K562 (cell line): ENCODE data around the gene TMEM72. TPM values are rescaled to one million over a fixed set of nuclear protein-coding genes. Genes with fewer than 3 reads are reported as not detected.

Experiments
- CBFA2T3 ChIP-seq: fragments of 450-650 bp; IDR thresholded peaks from 2 replicates; pipeline ENCODE4 v1.6.1; 2017
- CC2D1A ChIP-seq: fragments of 450-650 bp; IDR thresholded peaks from 2 replicates; pipeline ENCODE4 v1.6.1; 2017; ENCODE audit warnings: mild to moderate bottlenecking
- CTBP1 ChIP-seq: fragments of 450-650 bp; IDR thresholded peaks from 2 replicates; pipeline ENCODE4 v1.6.1; 2016; ENCODE audit warnings: borderline replicate concordance
- DACH1 ChIP-seq: fragments of 450-650 bp; IDR thresholded peaks from 2 replicates; pipeline ENCODE4 v1.6.1; 2018; ENCODE audit not compliant: partially characterized antibody
- EP300 ChIP-seq: IDR thresholded peaks from 2 replicates; pipeline ENCODE4 v1.6.1; 2012; ENCODE audit warnings: low read length, improper control_type of control experiment
- FOXP1 ChIP-seq: sonication (generic); formaldehyde crosslinking; IDR thresholded peaks from 2 replicates; pipeline ENCODE4 v1.8.0; 2022; ENCODE audit warnings: mild to moderate bottlenecking, missing genetic modification reagents
- GTF2A2 ChIP-seq: IDR thresholded peaks from 2 replicates; pipeline ENCODE4 v1.6.1; 2016; ENCODE audit warnings: mild to moderate bottlenecking, missing genetic modification characterization, missing compliant biosample characterization
- KLF1 ChIP-seq: fragments of 450-650 bp; IDR thresholded peaks from 2 replicates; pipeline ENCODE4 v1.6.1; 2016; ENCODE audit warnings: missing genetic modification characterization, missing compliant biosample characterization
- MTA2 ChIP-seq: fragments of 450-650 bp; IDR thresholded peaks from 2 replicates; pipeline ENCODE4 v1.6.1; 2016; ENCODE audit warnings: low read depth
- MXD1 ChIP-seq: fragments of 250-450 bp; sonication (Bioruptor Pico); IDR thresholded peaks from 2 replicates; pipeline ENCODE4 v1.8.0; 2021; ENCODE audit warnings: borderline replicate concordance, mild to moderate bottlenecking, moderate library complexity; ENCODE audit not compliant: poor library complexity, severe bottlenecking
- PHF21A ChIP-seq: fragments of 450-650 bp; IDR thresholded peaks from 2 replicates; pipeline ENCODE4 v1.6.1; 2017; ENCODE audit warnings: low read depth, borderline replicate concordance
- RB1 ChIP-seq: fragments of 450-650 bp; IDR thresholded peaks from 2 replicates; pipeline ENCODE4 v1.6.1; 2017; ENCODE audit warnings: low read depth, mild to moderate bottlenecking
- RBM39 ChIP-seq: fragments of 200-400 bp; formaldehyde crosslinking; optimal IDR thresholded peaks from 2 replicates; pipeline ENCODE3; 2018; ENCODE audit warnings: low read depth, low read length
- SIN3A ChIP-seq, 2 experiments: fragments of 150-350 bp in 1 of 2; IDR thresholded peaks; 2 replicates each; pipeline ENCODE4 v1.6.1; 2011 to 2016; ENCODE audit warnings: borderline replicate concordance in 2 of 2, low read depth in 2 of 2, low read length in 2 of 2, mild to moderate bottlenecking in 2 of 2, moderate library complexity in 2 of 2; ENCODE audit not compliant: control insufficient read depth in 1 of 2
- SREBF1 ChIP-seq: fragments of 150-350 bp; IDR thresholded peaks from 2 replicates; pipeline ENCODE4 v1.6.1; 2014; ENCODE audit warnings: antibody characterized with exemption, low read depth, low read length, borderline replicate concordance
- SUPT5H ChIP-seq: fragments of 450-650 bp; IDR thresholded peaks from 2 replicates; pipeline ENCODE4 v1.6.1; 2016
- TBP ChIP-seq: optimal IDR thresholded peaks from 2 replicates; pipeline ENCODE3; 2011; ENCODE audit warnings: low read depth, low read length, improper control_type of control experiment
- TEAD4 ChIP-seq, 2 experiments: sonication (generic) in 1 of 2; formaldehyde crosslinking in 1 of 2; IDR thresholded peaks; 2 replicates each; pipeline versions ENCODE4 v1.6.1 to v1.8.0; 2012 to 2022; ENCODE audit warnings: borderline replicate concordance in 1 of 2, inconsistent platforms in 1 of 2, low read length in 1 of 2, mild to moderate bottlenecking in 1 of 2, missing genetic modification reagents in 1 of 2
- ZNF699 ChIP-seq: fragments of 250-450 bp; sonication (Bioruptor Pico); IDR thresholded peaks from 2 replicates; pipeline ENCODE4 v1.8.0; 2021; ENCODE audit warnings: mild to moderate bottlenecking, moderate library complexity; ENCODE audit not compliant: insufficient replicate concordance
- polyA plus RNA-seq, 8 experiments: library from polyadenylated mRNA; depleted of rRNA in 4 of 8; stranded (reverse) in 5 of 8; unstranded in 3 of 8; fragments of >200 nt; fragmentation: Nextera tagmentation in 2 of 8; fragmentation: Illumina TruSeq in 1 of 8; extraction: Ambion mirVana in 2 of 8; extraction: Trizol in 1 of 8; gene quantifications; 2 replicates each; pipeline versions ENCODE4 v1.2.1 to v1.2.3, GENCODE V29; 2011 to 2014; ENCODE audit warnings: inconsistent platforms in 1 of 8, missing spikeins in 1 of 8
- total RNA-seq, 7 experiments: library from RNA; depleted of rRNA in 6 of 7; stranded (reverse); fragments of >200 nt in 6 of 7; fragmentation: Illumina TruSeq in 2 of 7; extraction: Trizol in 2 of 7; gene quantifications; 2 replicates each; pipeline versions ENCODE4 v1.2.1 to v1.2.3, GENCODE V29; 2011 to 2021; ENCODE audit warnings: low replicate concordance in 1 of 7
- TF ChIP-seq, protein P1 (sequence below), 2 experiments: fragments of 150-350 bp in 1 of 2; IDR thresholded peaks; 2 replicates each; pipeline ENCODE4 v1.6.1; 2012 to 2016; ENCODE audit warnings: low read depth in 2 of 2, low read length in 2 of 2, mild to moderate bottlenecking in 1 of 2, moderate library complexity in 1 of 2
- TF ChIP-seq, protein P2 (sequence below): fragments of 450-650 bp; IDR thresholded peaks from one replicate; pipeline ENCODE4 v1.6.1; 2018; ENCODE audit warnings: mild to moderate bottlenecking, moderate library complexity; ENCODE audit not compliant: partially characterized antibody

The TMEM72 gene
- total and polyA plus RNA-seq, 9 of the 15 experiments (the other 6 are each of a cell fraction or from before 2014, with no cell fraction given) = not detected

- TF ChIP-seq MTA2 = no peak
- TF ChIP-seq DACH1 = peak; percentile 43
- TF ChIP-seq RBM39 = no peak
- no peak for TF ChIP-seq SREBF1
- no peak for TF ChIP-seq SIN3A (IDR thresholded peaks at IDR 0.05; ENCODE audit: borderline replicate concordance in 2 of 2, control insufficient read depth in 1 of 2, low read depth in 2 of 2, low read length in 2 of 2)
- no peak for TF ChIP-seq PHF21A
- no peak for TF ChIP-seq MXD1 (CRISPR knock-in tag)
- TF ChIP-seq, protein P1, sequence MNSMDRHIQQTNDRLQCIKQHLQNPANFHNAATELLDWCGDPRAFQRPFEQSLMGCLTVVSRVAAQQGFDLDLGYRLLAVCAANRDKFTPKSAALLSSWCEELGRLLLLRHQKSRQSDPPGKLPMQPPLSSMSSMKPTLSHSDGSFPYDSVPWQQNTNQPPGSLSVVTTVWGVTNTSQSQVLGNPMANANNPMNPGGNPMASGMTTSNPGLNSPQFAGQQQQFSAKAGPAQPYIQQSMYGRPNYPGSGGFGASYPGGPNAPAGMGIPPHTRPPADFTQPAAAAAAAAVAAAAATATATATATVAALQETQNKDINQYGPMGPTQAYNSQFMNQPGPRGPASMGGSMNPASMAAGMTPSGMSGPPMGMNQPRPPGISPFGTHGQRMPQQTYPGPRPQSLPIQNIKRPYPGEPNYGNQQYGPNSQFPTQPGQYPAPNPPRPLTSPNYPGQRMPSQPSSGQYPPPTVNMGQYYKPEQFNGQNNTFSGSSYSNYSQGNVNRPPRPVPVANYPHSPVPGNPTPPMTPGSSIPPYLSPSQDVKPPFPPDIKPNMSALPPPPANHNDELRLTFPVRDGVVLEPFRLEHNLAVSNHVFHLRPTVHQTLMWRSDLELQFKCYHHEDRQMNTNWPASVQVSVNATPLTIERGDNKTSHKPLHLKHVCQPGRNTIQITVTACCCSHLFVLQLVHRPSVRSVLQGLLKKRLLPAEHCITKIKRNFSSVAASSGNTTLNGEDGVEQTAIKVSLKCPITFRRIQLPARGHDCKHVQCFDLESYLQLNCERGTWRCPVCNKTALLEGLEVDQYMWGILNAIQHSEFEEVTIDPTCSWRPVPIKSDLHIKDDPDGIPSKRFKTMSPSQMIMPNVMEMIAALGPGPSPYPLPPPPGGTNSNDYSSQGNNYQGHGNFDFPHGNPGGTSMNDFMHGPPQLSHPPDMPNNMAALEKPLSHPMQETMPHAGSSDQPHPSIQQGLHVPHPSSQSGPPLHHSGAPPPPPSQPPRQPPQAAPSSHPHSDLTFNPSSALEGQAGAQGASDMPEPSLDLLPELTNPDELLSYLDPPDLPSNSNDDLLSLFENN (IDR thresholded peaks at IDR 0.05; ENCODE audit: low read depth in 2 of 2, low read length in 2 of 2) = 0 out of 4 replicates have a peak, but pooled peaks of 1 of the 2 experiments have one; percentile 29
- peak; percentile 63 for TF ChIP-seq EP300
- peak; percentile 32; the same call in 1 of the 2 replicates for TF ChIP-seq TEAD4 (IDR thresholded peaks at IDR 0.05; ENCODE audit: low read length)
- no peak for TF ChIP-seq TEAD4 (CRISPR knock-in tag; IDR thresholded peaks at IDR 0.05; ENCODE audit: borderline replicate concordance)
- no peak for TF ChIP-seq ZNF699
- peak; percentile 88; the same call in 1 of the 2 replicates for TF ChIP-seq GTF2A2
- peak; percentile 60; the same call in 1 of the 2 replicates for TF ChIP-seq CTBP1
- TF ChIP-seq FOXP1 (CRISPR knock-in tag) = no peak
- TF ChIP-seq CC2D1A = no peak
- peak; percentile 41; the same call in 1 of the 2 replicates for TF ChIP-seq RB1
- TF ChIP-seq, protein P2, sequence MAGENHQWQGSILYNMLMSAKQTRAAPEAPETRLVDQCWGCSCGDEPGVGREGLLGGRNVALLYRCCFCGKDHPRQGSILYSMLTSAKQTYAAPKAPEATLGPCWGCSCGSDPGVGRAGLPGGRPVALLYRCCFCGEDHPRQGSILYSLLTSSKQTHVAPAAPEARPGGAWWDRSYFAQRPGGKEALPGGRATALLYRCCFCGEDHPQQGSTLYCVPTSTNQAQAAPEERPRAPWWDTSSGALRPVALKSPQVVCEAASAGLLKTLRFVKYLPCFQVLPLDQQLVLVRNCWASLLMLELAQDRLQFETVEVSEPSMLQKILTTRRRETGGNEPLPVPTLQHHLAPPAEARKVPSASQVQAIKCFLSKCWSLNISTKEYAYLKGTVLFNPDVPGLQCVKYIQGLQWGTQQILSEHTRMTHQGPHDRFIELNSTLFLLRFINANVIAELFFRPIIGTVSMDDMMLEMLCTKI = no peak
- TF ChIP-seq CBFA2T3 = peak; percentile 57
- 0 out of 2 replicates have a peak, but pooled peaks have one; percentile 36 for TF ChIP-seq KLF1 (tag)
- peak; percentile 96 for TF ChIP-seq TBP
- 0 out of 2 replicates have a peak, but pooled peaks have one; percentile 43 for TF ChIP-seq SUPT5H
These were observed 67.6 kb downstream of the TMEM72 start, which contains the start of gene DEPP1 (continued) for GRCh38 chr10:44978570-44979280.
